Breast epithelium (tissue), 4 donors: ENCODE measurements around the gene CLIC3. TPM values are rescaled to one million over a fixed set of nuclear protein-coding genes. Genes with fewer than 3 reads are reported as not detected.
A peak's percentile ranks its signal among the peaks of the same experiment; 100 is the strongest.

Experiments
- DNase-seq, 2 donors: peaks; one replicate each; pipeline ENCODE4 v3.0.0-alpha.2; 2019; ENCODE audit warnings: low spot score in 2 of 2
- H3K27ac ChIP-seq, 2 donors: fragments of 200-600 bp; sonication (generic) in 1 of 2; one replicate each; pipeline ENCODE4 v1.5.1; 2016 to 2019; ENCODE audit warnings: mild to moderate bottlenecking in 1 of 2
- H3K27me3 ChIP-seq, 2 donors: fragments of 200-600 bp; sonication (generic) in 1 of 2; one replicate each; pipeline versions ENCODE4 v1.5.1 to v1.6.0; 2017 to 2019; ENCODE audit warnings: control low read depth in 1 of 2, mild to moderate bottlenecking in 1 of 2
- H3K36me3 ChIP-seq: fragments of 200-600 bp; one replicate; pipeline ENCODE4 v1.5.1; 2019
- H3K4me1 ChIP-seq, 2 donors: fragments of 200-600 bp; sonication (generic); one replicate each; pipeline ENCODE4 v1.5.1; 2016 to 2019; ENCODE audit warnings: control low read depth in 1 of 2
- H3K4me3 ChIP-seq, 3 donors: fragments of 200-600 bp; sonication (generic); 1 replicate in 2 of 3; 2 replicates in 1 of 3; pipeline ENCODE4 v1.5.1; 2016 to 2019; ENCODE audit warnings: mild to moderate bottlenecking in 3 of 3, moderate library complexity in 2 of 3
- H3K9me3 ChIP-seq, 2 donors: fragments of 200-600 bp; sonication (generic) in 1 of 2; one replicate each; pipeline ENCODE4 v1.5.1; 2016 to 2019; ENCODE audit warnings: control low read depth in 1 of 2
- POLR2A ChIP-seq: fragments of 450-650 bp; IDR thresholded peaks from one replicate; pipeline ENCODE4 v1.6.1; 2016; ENCODE audit warnings: antibody characterized with exemption, mild to moderate bottlenecking, moderate library complexity
- POLR2AphosphoS5 ChIP-seq, 3 donors: sonication (generic); formaldehyde crosslinking; IDR thresholded peaks; one replicate each; pipeline ENCODE4 v1.6.1; 2017; ENCODE audit warnings: antibody characterized with exemption in 3 of 3
- intact Hi-C: fragments of 100-400 bp; cut with DNase I; formaldehyde crosslinking; loops from one replicate; pipeline ENCODE4 v1.15.1; 2023; ENCODE audit warnings: low total_unique reads
- total RNA-seq, 3 donors: library from RNA; depleted of rRNA; stranded (reverse); fragments of >200 nt; gene quantifications; one replicate each; pipeline ENCODE4 v1.1.0, GENCODE V29; 2016
- TF ChIP-seq, protein P1 (sequence below), 3 donors: fragments of 450-650 bp; IDR thresholded peaks; one replicate each; pipeline ENCODE4 v1.5.1; 2016 to 2017; ENCODE audit warnings: antibody characterized with exemption in 3 of 3, mild to moderate bottlenecking in 3 of 3, moderate library complexity in 3 of 3

The CLIC3 gene
- total RNA-seq, 3 donors from 2014 or later: 0.32 to 3.5 TPM; not detected in 1

GRCh38 chr9:137000177-137000930 is 4.0 kb upstream of the CLIC3 start:
- Histone ChIP-seq H3K9me3 (peaks cover 0 to 6% of the 10 kb centered on the region in 2 donors), H3K27me3 (no peaks in the 10 kb centered on the region), H3K36me3 (no peaks in the 10 kb centered on the region), H3K27ac (peak overlapping the region; percentile 17 to 25), H3K4me3 (no peak overlapping the region), H3K4me1 (peaks cover 3 to 15% of the 10 kb centered on the region in 2 donors)
- intact Hi-C loops: no loop called here
- TF ChIP-seq, protein P1, sequence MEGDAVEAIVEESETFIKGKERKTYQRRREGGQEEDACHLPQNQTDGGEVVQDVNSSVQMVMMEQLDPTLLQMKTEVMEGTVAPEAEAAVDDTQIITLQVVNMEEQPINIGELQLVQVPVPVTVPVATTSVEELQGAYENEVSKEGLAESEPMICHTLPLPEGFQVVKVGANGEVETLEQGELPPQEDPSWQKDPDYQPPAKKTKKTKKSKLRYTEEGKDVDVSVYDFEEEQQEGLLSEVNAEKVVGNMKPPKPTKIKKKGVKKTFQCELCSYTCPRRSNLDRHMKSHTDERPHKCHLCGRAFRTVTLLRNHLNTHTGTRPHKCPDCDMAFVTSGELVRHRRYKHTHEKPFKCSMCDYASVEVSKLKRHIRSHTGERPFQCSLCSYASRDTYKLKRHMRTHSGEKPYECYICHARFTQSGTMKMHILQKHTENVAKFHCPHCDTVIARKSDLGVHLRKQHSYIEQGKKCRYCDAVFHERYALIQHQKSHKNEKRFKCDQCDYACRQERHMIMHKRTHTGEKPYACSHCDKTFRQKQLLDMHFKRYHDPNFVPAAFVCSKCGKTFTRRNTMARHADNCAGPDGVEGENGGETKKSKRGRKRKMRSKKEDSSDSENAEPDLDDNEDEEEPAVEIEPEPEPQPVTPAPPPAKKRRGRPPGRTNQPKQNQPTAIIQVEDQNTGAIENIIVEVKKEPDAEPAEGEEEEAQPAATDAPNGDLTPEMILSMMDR (IDR thresholded peaks at IDR 0.05): no peak
- TF ChIP-seq POLR2AphosphoS5 (IDR thresholded peaks at IDR 0.05) (no peak), POLR2A (no peak)
- DNase-seq: no peak

DNA sequence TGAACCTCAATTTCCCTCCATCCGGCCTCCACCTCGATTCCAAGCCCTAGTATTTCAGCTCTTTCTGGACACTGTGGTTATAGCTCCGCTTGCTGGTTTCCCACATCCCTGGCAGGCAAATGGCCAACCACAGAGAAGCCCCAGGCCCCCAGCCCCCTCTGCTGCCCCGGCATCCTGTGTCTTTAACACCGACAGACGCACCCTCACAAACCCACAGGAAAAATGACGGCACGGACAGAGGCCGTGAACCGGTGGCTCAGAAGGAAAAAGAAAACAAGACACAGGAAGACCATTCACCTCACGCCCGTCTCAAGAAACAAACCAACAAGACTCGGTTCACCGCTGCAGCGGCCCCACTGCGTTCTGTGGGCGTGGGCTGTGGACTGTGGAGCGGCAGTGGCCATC is 1.5 kb upstream of the CLIC3 start:
- Histone ChIP-seq H3K27ac (no peak overlapping the region), H3K9me3 (no peaks in the 10 kb centered on the region), H3K4me1 (peaks cover 7 to 25% of the 10 kb centered on the region in 2 donors), H3K4me3 (no peak overlapping the region), H3K36me3 (no peaks in the 10 kb centered on the region), H3K27me3 (no peaks in the 10 kb centered on the region)
- intact Hi-C loops: no loop called here
- no peak for DNase-seq
- TF ChIP-seq, protein P1 (IDR thresholded peaks at IDR 0.05): no peak
- TF ChIP-seq POLR2A (no peak), POLR2AphosphoS5 (IDR thresholded peaks at IDR 0.05) (no peak)

DNA sequence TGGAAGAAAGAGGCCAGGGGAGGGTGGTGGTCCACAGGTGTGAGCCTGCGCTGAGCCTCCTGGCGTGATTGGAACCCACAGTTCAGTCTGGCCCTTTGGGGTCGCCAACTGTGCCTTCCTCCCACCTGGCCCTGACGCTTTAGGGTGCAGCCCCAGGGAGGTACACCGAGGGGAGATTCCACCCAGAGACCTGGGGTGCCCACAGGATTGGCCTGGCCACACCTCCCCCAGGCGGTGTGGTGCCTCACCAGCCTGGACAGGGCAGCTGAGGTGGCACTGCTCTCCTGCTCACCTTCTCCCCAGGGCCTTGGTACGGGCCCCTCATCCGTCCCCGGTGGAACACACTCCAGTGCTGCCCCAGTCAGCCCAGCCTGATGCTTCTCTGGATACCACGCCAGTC is 1.0 kb upstream of the CLIC3 start:
- H3K9me3 ChIP-seq: no peaks in the 10 kb centered on the region
- peak overlapping the region; percentile 8 to 25 for H3K27ac ChIP-seq
- intact Hi-C loops: no loop called here
- no peak for DNase-seq
- H3K27me3 ChIP-seq: no peaks in the 10 kb centered on the region
- TF ChIP-seq, protein P1 (IDR thresholded peaks at IDR 0.05): no peak
- TF ChIP-seq POLR2A (no peak), POLR2AphosphoS5 (IDR thresholded peaks at IDR 0.05) (no peak)
- H3K4me3 ChIP-seq: peak overlapping the region in 2 of 3 donors; percentile 47 to 62
- H3K4me1 ChIP-seq: peaks cover 7 to 27% of the 10 kb centered on the region in 2 donors
- H3K36me3 ChIP-seq: no peaks in the 10 kb centered on the region

DNA sequence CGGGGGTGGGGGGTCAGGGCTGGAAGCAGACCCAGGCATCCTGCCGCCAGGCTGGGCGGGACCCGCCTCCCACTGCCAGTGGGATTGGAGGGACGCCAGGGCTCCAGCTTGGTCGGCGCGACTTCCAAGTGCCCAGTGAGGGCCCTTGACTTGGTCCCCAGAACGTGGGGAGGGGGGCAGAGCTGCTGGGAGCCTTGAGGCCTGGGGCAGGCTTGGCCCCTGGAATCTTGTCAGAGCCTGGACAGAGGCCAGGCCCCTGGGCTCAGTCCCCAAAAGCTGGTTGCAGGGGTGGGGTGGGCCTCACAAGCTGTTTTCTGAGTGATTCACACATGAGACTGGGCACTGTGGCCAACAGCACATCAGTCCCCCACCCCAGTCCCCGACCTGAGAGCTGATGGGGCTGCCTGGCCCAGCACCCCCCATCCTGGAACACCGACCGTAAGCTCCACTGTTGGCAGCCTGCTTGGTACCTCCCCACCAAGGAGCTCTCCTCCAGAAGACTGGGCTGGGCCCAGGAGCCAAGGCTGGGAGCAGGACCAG is 526 bp downstream of the CLIC3 start:
- H3K4me1 ChIP-seq: peaks cover 7 to 27% of the 10 kb centered on the region in 2 donors
- H3K27ac ChIP-seq: peak overlapping the region; percentile 29 to 35
- peak overlapping the region; percentile 0 to 62 (median 47) for H3K4me3 ChIP-seq
- H3K9me3 ChIP-seq: no peaks in the 10 kb centered on the region
- TF ChIP-seq, protein P1 (IDR thresholded peaks at IDR 0.05): no peak
- no peak for TF ChIP-seq POLR2A
- no peak for TF ChIP-seq POLR2AphosphoS5 (IDR thresholded peaks at IDR 0.05)
- DNase-seq: no peak
- intact Hi-C loops: no loop called here
- no peaks in the 10 kb centered on the region for H3K36me3 ChIP-seq
- H3K27me3 ChIP-seq: no peaks in the 10 kb centered on the region

GRCh38 chr9:136995362-136995761 is 1.0 kb downstream of the CLIC3 start:
- Histone ChIP-seq H3K4me3 (peak overlapping the region in 1 of 3 donors; percentile 62), H3K27ac (no peak overlapping the region), H3K27me3 (no peaks in the 10 kb centered on the region), H3K4me1 (peaks cover 7 to 27% of the 10 kb centered on the region in 2 donors), H3K36me3 (no peaks in the 10 kb centered on the region), H3K9me3 (no peaks in the 10 kb centered on the region)
- intact Hi-C loops: no loop called here
- no peak for TF ChIP-seq POLR2AphosphoS5 (IDR thresholded peaks at IDR 0.05)
- TF ChIP-seq, protein P1 (IDR thresholded peaks at IDR 0.05): no peak
- no peak for TF ChIP-seq POLR2A
- DNase-seq: no peak
